Ovary (tissue), 3 donors: Measurements from ENCODE around the gene DNAJC21.

Experiments
- CTCF ChIP-seq, 3 donors: fragments of 450-650 bp in 2 of 3; fragments of 200-600 bp in 1 of 3; IDR thresholded peaks; one replicate each; pipeline versions ENCODE4 v1.5.1 to v1.8.0; 2016 to 2022; ENCODE audit warnings: antibody characterized with exemption in 3 of 3, mild to moderate bottlenecking in 1 of 3
- EP300 ChIP-seq: sonication (generic); formaldehyde crosslinking; IDR thresholded peaks from one replicate; pipeline ENCODE4 v1.6.1; 2017; ENCODE audit warnings: antibody characterized with exemption
- POLR2A ChIP-seq: fragments of 450-650 bp; IDR thresholded peaks from one replicate; pipeline ENCODE4 v1.6.1; 2017; ENCODE audit warnings: antibody characterized with exemption, mild to moderate bottlenecking, moderate library complexity
- donor health status: DM: no; HTN: no; CAD: no.

GRCh38 chr5:34928267-34928666, 1.1 kb upstream of the DNAJC21 start:
- TF ChIP-seq CTCF (IDR thresholded peaks at IDR 0.05) = no peak
- TF ChIP-seq POLR2A = no peak
- TF ChIP-seq EP300 = no peak
